CD4-positive, alpha-beta T cell treated with Interleukin-4 for 1 hour (primary cell): ENCODE measurements around the gene R3HDM2.
"Not testable (repeated sequence)": the region's sequence is repeated elsewhere in the genome, so short reads cannot be mapped to it uniquely, and the experiment has no call there.

Experiments
- DNase-seq, 2 donors: peaks; one replicate each; pipeline ENCODE4 v3.0.0-alpha.2; 2020 to 2022

Gene R3HDM2

DNA sequence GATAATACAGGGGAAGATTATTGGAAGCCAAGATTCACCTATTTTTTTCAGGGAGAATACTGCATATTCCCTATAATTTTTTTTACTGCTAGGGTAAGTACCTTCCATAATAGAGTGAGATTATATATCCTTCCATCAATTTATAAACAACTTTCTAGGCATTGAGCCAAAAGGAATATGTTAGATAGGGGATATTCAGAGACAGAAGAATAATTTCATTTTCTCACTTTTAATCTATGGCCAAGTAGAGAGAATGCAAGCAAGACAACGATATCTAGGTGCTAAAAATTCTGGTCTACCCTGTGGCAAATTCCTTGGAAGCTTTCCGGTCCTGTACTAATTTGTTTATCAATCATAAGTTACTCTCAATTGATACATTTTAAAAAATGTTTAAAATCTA is 110.2 kb downstream of the R3HDM2 start:
- no peak for DNase-seq

DNA sequence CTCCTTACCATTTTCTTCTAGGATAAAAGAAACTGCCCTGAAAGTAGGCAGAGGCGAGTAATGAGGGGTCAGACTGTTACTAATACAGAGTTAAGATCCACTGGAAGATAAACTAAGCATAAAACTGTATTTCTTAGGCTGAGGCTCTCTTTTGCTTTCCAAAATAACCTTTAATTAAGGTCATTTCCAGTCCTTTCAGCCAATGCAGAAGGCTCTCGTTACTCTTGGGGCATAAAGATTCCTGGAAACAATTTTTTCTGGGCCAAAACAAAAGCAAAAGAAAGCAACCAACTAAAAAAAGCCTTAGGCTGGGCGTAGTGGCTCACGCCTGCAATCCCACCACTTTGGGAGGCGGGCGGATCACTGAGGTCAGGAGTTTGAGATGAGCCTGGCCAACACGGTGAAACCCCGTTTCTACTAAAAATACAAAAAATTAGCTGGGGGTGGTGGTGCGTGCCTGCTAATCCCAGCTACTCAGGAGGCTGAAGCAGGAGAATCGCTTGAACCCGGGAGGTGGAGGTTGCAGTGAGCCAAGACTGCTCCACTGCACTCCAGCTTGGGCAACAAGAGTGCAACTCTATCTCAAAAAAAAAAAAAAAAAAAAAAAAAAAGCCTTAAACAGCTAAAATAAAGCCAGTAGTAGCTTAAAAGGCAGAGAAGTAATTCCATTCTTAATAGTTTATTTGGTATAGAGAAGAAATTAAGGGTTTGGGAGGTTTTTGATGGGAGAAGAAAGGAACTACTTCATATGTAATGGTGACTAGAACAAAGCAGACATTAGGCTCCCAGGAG is 111.0 kb downstream of the R3HDM2 start:
- no peak for DNase-seq

DNA sequence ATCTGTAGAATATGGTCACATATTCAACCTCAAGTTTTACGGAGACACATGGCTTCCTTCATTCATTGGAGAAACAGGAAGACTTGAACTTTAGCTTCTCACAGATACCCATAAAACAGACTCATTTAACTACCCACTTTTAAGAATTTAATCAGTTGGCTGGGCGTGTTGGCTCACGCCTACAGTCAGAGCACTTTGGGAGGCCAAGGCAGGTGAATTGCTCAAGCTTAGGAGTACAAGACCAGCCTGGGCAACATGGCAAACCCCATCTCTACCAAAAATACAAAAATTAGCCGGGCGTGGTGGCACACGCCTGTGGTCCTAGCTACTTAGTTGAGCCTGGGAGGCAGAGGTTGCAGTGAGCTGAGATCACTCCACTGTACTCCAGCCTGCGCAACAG is 115.2 kb downstream of the R3HDM2 start:
- DNase-seq, result no peak

DNA sequence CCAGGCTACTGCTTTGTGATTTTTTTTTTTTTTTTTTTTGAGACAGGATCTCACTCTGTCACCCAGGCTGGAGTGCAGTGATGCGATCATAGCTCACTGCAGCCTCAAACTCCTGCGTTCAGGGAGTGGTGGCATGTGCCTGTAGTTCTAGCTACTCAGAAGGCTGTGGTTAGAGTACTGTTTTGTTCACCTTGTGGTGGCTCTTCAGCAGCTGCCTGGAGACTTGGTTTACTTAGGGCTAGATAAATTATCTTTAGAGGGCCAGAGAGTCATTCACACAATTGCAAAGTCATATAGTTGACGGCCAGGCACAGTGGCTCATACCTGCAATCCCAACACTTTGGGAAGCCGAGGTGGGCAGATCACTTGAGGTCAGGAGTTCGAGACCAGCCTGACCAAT is 118.6 kb downstream of the R3HDM2 start:
- DNase-seq, result not testable (repeated sequence)

- DNase-seq, result no peak
Observed at GRCh38 chr12:57309420-57309819, 121.4 kb downstream of the R3HDM2 start.

DNA sequence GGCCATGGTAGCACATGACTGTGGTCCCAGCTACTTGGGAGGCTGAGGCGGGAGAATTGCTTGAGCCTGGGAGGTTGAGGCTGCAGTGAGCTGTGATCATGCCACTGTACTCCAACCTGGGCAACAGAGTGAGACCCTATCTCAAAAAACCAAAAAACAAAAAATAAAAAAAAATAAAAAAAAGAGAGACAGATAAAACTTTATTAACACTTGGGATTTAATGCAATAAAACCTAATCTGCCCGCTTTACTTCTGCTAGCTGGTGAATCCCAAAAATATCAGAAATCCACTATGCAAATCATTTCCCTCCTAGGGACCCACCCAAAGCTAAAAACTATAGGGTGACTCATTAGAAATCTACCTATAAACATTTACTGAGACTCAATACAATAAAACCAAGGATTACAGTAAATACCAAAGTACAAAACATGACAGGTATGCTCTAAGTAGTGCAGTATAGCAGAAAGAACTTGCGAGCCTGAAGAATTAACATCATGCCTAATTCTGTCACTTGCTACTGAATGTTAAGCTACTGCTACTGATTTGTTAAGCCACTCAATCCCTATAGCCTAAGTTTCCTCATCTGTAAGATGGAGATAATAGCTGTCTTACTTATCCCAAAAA is 129.8 kb downstream of the R3HDM2 start:
- no peak for DNase-seq

GRCh38 chr12:57299514-57300016 is 131.3 kb downstream of the R3HDM2 start:
- no peak for DNase-seq

DNA sequence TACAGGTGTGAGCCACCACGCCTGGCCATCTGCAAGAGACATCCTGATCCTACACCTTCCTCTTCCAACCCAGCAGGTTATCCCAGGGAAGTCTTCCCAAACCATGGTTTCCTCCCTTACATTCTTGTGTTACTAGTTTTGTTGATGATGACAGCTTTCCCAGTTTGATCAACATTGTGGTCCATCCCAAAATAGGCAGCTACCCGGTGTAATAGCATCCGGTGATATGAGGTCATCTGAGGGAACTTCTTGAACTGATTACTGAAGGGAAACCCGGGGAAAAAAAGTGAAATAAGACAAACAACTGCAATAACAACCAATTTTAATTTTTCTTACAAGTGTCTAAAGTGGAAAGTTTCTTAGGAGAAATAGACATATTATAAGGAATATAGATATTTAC is 134.6 kb downstream of the R3HDM2 start:
- DNase-seq, result no peak

DNA sequence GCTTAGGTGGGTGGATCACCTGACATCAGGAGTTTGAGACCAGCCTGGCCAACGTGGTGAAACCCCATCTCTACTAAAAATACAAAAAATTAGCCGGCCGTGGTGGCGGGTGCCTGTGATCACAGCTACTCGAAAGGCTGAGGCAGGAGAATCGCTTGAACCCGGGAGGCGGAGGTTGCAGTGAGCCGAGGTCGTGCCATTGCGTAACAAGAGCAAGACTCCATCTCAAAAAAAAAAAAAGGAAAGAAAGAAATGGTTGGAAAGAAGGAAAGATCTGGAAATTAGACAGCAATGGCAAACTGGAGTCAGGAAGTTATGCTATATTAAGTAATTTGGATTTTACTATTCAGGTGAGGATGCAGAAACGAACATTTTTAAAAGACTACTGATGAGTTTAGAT is 148.8 kb downstream of the R3HDM2 start:
- not testable (repeated sequence) for DNase-seq

DNA sequence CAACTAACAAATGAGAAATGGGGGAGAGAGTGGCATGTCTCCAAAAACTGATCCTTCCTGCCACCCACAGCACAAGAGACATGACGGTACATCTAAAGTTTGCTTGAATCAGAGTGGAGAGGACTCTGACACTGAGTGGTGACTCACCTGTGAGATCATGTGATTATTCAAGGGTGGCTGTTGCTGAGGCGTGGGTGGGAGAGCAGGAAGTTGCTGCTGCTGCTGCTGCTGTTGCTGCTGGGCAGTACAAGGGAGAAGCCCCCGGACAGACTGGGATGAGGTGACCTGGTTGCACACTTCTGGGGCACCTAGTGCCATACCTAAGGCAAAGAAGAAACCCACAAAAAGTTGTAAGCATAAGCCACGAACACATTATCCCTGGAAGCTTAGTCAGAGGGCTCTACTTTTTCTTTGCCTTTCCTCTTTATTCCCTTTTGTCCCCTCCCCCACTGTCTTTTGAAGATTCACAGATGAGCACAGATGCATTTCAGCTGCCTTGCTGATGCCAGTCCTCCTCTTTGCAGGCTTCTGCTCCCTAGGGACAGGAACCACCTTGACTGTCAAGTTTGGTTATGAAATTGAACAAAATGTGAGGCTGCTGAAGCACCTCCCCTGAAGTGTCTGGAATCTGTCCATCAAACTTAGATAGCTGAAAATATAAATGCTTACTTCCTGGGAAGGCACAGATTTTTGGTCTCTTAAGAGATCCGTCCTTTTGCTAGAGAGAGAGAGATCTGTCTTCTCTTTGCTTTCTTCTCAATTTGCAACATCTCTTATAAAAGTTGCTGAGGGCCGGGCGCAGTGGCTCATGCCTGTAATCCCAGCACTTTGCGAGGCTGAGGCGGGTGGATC is 150.4 kb downstream of the R3HDM2 start:
- DNase-seq, result peak; percentile 65 to 68

GRCh38 chr12:57278465-57279381 is 152.1 kb downstream of the R3HDM2 start:
- no peak for DNase-seq

GRCh38 chr12:57276935-57277563 is 153.8 kb downstream of the R3HDM2 start:
- DNase-seq, result no peak

DNA sequence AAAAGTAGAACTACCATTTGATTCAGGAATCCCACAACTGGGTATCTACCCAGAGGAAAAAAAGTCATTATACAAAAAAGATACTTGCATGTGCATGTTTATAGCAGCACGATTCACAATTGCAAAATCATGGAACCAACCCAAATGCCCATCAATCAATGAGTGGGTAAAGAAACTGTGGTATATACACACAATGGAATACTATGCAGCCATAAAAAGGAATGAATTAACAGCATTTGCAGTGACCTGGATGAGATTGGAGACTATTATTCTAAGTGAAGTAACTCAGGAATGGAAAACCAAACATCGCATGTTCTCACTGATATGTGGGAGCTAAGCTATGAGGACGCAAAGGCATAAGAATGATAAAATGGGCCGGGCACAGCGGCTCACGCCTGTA is 154.6 kb downstream of the R3HDM2 start:
- not testable (repeated sequence) for DNase-seq

GRCh38 chr12:57273516-57273915 is 157.3 kb downstream of the R3HDM2 start:
- no peak for DNase-seq

- DNase-seq, result no peak
Observed at GRCh38 chr12:57272337-57273151, 158.3 kb downstream of the R3HDM2 start.

- DNase-seq, result no peak
Observed at GRCh38 chr12:57270966-57271470, 159.8 kb downstream of the R3HDM2 start.

- no peak for DNase-seq
Observed at GRCh38 chr12:57268264-57268663, 162.6 kb downstream of the R3HDM2 start.

DNA sequence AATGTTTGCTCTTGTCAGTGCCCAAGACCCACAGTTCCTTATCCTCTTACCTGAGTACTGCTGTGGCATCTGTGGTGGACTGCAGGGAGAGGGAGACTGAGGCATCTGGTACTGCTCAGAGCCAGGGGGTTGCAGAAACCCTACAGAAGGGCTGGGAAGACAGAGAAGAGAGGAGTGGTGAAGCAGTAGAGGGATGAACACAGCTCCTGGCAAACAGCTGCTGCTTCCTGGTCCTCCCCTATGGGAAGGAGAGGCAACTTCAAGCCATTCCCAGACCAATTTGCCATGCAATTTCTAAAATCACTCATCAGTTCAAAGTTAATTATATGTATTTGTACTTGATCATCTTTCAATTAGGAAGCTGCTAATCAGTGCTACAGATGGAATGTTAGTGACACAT is 164.2 kb downstream of the R3HDM2 start:
- DNase-seq, result no peak

DNA sequence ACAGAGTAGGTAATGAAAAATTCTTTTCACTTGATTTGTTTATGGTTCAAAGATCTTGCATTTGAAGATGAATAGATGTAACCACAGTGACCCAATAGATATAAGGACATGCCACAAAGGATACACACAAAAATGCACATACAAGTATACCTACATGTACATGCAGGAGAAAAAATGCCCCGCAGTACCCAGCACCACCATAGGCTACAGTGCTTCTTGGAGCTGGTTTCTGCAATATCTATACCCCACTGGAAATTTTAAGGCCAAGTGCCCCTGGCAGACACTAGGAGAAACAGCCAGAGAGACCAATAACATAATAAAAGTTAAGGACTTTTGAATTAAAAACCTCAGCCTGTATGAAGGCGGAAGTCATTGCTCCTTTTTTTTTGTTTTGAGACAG is 167.7 kb downstream of the R3HDM2 start:
- DNase-seq, result no peak

GRCh38 chr12:57262126-57262822 is 168.6 kb downstream of the R3HDM2 start:
- no peak for DNase-seq
